Stimulated activated CD4-positive, alpha-beta T cell treated with anti-CD3 and anti-CD28 coated beads, Interleukin-2, amount 100 ng/mL, for 4 hours (primary cell): ENCODE data around the gene EFNA5.

ENCODE experiments used
- DNase-seq: peaks from one replicate; pipeline ENCODE4 v3.0.0-alpha.2; 2020; ENCODE audit warnings: low read depth

The EFNA5 gene

DNA sequence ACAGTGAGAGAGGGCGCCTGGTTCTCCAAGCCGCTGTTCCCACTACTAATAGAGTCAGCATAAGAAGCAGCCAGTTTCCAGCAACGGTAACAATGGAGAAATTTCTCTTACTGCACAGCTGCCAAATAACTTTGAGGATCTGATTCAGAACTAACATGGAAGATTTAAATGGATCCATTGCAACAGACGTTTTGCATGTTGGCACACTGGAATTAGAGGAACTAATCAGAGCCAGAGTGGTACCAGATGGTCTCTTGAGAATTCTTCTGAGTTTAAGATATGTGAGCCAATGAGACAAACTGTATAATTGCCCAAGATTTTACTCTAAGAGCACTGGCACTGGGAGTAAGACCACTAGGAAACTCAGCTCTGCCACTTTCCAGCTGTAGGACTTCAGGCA is 186.5 kb downstream of the EFNA5 start:
- no peak for DNase-seq

DNA sequence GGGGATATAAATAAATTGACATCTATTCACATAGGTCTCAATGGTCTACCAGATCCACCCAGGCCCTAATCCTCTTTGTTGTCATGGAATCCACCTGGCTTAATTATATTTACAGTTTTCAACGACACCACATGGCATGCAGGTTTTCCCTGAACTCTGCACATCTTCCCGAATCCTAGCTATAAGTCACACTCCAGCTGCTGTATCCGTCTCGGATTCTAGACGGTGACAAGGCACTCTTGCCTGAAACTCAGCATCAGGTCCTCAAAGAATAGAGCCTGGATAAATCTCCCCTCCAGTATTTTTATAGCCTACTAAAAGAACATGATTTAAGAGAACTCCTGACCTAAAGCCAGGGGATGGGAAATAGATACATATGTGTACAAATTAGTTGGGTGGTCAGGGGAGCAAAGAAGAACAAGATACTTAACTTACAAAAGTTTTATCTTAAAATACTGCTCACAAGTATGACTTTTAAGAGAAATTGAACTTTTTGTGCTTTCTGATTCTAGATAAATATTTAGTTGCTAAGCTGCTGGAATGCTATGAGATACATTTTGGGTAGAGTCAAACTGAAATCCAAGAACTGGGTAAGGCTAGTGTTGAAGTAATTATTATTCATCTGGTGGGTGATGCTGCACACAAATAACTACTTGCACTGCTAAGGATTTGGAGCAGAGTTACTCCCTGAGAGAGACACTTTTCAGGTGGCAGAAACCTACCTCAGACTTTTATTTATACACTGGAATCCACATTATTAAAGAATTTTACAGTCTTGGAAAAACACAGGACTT is 187.3 kb downstream of the EFNA5 start:
- no peak for DNase-seq

DNA sequence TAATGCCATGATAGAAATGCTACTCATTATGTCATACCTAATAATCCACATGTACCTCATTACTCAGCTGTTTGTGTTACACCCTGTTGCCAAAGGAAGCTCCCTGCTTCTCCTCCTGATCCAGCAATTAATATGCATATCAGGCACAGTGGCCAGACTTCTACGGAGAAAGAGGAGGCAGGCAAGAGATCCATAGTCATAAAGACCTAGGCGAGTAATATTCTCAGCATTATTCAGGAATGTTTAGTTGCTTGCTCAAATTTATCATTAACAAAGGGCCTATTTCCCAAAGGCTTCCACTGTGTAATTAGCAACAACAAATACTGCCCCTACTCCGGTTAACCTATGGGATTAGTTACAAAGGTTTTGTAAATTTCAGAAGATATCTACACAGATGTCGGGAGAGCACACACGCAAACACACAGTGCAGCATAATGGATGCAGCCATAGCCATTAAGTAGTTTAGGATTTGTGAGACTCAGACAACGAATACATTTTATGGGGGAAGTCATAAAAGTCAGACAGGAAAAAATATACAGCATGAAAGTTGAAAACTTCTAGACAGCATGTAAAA is 192.6 kb downstream of the EFNA5 start:
- no peak for DNase-seq

DNA sequence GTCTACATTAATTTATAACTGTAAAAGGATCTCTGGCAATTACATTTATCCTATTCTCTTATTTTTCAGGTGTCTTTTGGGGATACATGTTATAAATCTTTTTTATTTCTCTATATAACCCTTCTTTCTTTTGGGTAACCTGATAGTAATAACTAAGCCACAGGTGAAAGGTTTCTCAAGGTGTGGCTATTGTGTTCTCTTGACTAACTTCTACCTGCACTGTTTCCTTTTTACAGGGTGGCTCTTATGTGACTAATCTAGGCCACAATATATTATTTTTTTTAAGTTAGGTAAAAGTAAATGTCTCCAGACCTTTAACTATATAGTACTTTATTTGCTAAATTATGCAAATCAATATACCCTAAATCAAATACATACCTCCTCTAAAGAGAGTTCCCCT is 193.2 kb downstream of the EFNA5 start:
- no peak for DNase-seq

DNA sequence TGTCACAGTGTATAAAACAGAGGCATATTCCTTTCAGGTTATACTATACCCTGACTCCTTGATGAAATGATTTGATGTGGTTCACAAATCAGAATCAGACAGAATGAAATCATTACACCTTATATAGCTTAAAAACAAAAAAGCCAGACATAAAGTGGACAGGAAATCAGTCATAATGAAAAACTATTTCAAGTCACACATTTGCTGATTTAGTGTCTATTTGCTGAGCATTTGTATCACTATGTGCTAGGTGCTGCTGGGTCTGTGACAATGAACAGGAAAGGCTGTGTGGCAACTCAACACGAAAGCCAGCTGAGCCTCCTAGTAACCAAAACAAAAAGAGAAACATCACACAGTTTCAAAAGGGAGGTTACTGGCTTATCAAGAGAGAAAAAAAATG is 194.0 kb downstream of the EFNA5 start:
- DNase-seq: no peak

DNA sequence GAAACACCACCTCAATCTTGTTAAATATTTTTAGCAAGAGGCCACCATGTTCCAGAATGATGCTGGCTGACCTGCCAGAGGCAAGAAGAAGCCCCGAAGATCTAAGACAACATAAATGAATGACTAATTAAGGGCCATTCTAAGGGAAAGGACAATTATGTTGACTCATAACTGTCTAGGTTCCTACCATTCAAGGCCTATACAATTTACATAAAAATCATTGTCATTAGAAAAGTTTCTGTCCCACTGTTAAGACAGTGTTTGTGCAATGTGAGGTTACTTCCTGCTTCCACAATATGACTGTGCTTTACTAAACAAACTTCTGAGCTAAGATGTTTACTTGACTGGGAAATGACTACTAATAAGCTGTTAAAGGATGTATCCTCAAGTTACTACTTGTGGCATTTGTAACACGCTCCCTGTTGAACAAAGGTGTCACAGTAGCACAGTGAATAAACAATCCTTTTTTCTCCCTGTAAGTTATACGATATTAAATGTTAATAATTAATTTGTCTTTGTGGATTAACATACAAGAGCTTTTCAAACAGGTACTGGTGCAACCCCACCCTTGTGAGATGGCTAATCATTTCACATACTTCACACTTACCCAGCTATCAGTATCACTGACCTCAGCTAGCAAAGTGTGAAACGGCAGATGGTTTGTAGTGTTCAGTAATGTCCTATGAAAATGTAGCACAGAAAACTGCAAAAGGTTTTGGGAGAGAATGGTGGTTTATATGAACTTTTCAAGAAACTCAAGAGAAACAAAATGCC is 195.8 kb downstream of the EFNA5 start:
- DNase-seq: no peak

DNA sequence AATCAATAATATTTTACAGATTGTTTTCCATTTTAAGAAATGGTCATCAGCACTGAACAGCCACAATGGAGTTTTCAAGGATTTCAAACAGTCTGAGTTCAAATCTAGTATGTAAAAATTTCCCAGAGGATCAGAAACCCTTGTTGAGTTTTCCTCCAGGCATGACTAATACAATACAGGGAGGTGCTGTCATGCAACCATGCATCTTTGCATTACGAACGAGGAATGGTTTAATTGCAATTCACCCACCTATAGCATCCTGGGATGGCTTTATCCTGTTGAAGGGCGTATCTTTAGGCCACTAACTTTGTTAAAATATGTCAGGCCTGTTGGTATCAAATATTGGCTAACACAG is 196.4 kb downstream of the EFNA5 start:
- DNase-seq: no peak

DNA sequence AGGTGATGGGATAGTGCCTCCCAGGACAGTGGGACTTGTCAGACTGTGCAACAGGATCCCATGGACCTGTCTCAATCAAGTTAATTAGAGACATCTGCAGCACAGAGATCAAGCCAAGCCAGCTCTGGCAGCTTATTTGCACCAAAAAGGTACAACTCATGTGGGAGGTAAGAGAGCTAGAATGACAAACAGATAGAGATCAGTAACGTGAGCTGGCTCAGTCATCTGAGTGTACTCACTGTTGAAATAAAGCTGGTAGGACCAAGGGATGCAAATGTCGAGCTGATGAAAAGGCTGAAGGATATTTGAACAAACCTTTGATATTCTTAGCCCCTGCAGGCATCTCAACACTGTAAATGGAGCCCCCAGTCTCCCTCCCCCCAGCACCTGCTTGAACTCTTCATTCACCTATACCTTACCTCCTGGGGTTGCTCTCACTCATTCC is 198.1 kb downstream of the EFNA5 start:
- no peak for DNase-seq

DNA sequence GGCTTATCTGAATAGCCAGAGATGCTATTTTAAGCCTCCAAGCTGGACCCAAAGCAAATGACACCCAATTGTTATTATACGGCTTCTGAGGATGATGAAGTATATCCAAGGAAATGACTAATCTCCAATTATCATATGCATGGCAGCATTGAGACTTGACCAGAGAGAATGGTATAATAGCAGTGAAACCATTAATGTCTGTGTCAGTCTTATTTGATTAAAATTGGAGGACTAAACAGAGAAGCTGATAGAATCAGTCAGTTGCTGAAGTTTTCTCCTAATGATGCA is 200.5 kb downstream of the EFNA5 start:
- DNase-seq: no peak

DNA sequence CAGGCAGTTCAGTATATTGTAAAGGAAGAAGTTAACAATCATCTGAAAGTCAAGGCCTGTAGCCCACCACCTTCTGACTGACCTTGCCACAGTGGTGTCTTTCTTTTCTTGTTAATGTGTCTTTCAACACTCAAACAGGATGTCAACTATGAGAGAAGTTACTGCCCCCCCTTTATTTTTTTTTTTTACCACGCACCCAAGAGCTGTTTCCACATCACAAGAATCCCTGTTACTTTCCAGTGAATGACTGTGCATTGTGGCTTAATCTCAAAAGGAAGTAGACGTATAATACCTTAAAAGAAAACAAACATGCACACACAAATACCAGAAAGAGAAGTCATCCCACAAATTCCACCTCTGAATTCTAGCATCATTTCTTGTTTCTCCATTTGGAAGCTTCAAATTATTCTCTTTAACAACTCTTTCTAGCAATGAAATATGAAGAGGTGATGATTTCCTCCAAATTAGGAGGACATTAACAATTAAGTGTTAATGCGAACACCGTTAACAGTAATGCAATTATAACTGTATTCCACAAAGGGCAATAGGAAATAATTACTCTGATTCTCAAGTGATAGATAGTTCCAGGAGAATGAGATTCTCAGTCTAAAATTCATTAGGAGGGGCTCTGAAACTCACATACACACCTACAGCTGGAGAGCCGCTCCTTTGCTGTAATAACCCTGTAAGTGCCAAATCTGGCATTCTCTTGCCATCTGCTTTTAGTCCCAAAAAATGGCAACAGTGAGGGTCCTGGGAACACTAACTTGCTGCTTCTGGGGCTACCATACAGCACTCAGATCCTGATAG is 201.0 kb downstream of the EFNA5 start:
- DNase-seq: no peak

DNA sequence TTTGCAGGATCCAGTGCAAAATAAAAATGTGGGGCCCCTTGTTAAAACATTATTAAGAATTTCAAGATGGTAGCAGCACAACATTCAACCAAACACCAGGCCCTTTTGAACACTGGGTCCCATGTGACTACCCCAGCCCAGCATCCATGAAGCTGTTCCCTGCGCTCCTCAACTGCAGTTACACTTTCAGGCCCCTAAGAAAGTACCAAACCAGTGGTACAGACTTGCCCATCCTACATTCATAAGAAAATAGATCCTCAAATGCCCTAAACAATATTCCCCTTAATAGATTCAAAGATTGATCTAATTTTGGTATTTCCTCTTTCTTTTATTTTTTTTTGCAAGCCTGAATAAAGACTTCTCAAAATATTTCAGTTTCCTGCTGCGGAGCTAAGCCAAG is 201.7 kb downstream of the EFNA5 start:
- DNase-seq: no peak

DNA sequence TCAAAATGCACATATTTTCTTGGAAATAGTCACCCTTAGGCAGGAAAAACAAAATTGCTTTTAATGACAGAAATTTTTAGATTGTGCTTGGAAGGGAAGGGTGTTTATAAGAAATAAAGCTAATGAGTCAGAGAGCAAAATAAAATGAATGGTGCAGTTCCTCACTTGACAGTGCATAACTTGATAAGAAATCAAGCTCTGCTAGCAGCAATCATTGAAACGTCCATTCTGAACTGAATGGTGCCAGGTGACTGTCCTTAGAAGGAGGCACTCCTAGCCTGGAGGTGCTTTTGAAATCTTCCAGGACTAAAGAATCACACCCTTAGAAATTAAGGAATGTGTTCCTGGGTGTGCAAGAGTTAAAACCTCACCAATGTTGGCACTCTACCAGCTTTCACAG is 202.5 kb downstream of the EFNA5 start:
- no peak for DNase-seq

DNA sequence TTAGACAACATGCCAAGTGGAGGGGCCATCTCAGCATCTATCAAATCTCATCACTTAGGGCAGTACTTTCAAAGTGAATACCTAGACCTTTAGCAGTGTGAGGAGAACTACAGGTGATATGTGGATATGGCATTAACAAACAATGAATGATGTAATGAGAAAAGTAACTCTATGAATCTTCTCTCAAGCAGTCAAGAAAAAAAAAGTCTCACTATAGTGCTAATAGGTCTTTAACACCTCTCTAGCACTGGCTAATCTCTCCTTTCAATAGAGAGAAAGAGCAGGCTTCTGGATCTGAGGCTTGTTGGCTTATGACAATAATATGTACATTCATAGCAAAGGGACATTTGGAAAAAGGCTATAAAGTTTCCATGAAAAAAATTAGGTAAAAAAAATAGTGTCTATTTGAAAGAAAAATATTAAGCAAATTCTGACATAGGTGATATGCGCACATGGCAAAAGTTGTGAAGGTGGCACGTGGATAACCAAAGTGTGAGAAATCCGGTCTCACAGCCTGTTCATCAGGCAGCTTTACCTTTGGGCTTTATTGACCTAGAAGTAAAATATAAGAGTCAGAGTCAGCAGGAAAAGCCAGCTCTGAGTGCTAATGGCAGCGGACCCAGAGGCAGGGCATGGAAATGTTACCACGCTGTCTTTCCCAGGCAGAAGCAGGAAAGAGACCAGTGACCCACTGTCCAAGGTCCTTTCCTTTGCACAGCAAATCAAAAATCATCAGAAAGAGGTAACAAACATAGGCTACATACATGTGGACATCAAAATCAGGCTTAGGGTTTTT is 203.4 kb downstream of the EFNA5 start:
- no peak for DNase-seq

DNA sequence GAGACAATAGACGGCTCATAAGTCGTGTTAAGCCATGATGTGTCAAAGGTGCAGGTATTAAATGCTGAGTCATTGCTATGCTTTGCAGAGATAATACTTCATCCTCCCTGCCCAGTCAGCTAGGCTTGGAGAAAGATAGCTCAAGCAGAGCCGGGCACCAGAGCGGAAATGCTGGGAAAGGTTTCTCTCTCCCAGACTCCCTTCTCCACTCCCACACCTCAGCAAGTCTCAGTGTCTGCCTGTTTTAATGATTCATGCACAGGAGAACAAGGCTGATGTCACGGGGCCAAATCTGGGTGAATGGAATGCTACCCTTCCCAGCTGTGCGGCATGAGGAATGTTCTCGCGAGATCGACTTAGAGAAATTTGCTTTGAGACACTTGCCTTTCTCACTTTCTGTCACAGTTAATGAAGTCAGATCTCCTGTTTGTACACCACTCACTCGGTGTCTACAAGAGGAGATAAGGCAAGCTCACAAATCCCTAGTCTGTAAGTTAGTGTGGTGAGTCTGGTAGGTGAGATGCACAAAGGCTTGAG is 204.4 kb downstream of the EFNA5 start:
- no peak for DNase-seq

DNA sequence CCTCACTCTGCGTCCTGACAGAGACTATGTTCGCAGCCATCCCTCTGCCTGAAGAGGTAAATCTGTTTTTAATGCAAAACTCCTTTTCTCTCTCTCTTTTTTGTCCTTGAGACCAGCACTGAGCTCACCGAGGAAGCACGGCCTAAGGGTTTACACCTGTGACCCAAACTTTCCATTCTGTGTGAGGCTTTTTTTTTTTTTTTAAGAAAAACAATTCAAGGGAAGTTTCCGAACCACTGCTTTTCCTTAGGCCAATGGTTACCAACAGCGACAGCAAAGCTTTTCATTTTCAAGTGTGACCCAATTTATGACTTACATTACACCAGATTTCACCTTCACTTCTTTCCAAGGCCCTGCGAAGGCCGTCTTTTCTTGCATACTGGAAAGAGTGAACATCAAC is 205.9 kb downstream of the EFNA5 start:
- DNase-seq: no peak

DNA sequence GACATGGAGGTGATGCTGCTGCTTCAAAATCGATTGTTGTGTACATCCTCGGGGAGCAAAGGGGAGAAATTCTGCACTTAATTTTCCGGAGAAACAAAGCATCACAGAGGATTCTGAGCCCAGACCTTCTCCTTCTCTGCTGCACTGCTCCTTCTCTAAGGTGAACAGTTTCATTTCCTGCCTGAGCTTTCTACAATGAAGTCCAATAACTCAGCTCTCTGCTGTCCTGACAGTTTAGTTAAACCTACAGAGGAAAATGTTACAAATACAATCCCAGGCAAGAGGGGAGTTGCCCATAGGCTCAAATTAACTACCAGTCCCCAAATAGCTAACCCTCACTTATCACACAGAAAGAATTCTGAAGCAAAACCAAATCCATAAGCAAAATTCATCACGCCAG is 206.3 kb downstream of the EFNA5 start:
- DNase-seq: no peak

DNA sequence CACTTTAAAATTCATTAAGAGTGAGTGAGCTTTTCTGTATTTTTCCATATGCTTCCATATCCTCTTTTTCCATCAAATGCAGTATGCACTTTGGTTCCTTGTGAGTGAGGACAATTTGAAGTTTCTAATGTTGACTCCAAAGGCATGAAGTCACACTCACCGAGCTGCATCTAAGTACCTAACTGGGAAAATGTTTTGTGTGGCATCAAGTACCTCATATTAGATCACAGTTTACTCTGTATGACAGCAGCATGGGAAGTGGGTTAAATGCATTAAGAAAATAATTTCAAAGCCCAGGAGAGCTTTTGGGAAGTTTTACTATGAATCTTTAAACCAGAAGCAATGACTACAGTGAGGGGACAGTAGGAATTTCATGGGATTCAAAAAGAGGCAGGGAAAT is 207.0 kb downstream of the EFNA5 start:
- DNase-seq: no peak

DNA sequence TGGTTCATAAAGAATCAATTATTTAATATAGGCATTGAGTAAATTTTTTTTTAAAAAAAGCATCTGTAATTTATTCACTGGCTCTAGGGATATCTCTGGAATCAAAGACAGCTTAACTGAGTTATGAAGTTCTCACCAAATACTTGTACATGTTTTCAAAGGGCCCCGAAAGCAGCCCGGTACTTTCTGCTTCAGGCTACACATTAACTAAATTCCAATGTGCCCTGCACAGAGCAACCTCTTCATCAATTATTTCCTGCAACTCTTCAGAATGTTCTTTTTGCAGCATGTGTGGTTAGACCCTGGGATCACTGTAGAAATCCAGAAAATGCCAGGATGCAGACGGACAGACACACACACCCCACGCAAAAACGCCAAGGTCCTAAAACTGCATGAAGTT is 209.0 kb downstream of the EFNA5 start:
- no peak for DNase-seq

DNA sequence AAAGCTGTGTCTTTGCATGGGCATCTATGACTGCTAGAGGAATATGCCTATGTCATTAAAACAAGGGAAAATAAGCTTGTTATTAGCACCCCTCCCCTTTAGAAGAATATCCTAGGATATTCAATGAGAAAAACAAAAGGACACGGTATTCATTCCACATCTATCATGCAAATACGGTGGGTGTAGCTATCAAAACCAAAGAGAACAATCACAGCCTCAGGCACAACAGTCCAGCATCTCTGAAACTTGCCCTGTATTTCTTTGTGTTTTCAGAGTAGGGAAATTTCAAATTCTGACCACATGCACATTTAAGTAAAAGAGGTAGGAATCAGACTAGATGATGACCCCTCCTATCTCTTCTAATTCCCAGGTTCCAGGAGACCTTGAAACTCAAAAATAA is 209.9 kb downstream of the EFNA5 start:
- no peak for DNase-seq

DNA sequence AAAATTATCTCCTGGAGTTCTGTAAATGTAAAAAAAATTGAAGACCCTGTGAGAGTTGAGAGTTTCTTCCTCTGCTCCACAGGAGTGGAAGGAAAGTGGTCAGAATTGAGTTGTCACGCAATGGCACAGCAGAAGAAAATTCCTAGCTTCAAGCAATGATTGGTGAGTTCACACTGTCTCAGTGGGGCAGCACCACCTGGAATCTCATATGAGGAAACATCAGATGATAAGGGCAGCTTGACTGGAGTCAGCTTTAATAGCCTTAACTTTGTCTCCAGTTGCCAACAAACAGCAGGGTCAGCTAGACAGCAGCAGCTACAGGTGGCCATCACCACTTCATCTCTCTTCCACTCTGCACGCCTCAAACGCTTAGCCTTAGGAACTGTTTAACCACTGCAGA is 211.1 kb downstream of the EFNA5 start:
- no peak for DNase-seq

DNA sequence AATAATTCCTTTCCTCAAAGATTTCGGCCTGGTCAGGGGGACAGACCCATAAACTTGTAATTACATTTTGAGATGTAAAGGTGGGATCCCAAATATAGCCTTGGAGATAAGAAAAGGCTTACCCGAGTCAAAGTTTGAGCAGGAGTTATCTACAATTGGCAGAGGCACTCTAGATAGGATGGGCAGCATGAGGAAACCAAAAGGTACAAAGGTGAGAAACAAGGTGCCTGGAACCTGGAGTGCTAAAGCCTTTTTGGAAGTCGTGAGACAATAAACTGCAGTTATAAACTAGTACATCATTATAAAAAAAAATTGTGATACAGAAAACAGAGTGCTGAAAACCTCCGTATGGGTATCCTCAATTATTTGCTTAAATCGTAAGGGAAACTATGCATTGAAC is 212.4 kb downstream of the EFNA5 start:
- no peak for DNase-seq

DNA sequence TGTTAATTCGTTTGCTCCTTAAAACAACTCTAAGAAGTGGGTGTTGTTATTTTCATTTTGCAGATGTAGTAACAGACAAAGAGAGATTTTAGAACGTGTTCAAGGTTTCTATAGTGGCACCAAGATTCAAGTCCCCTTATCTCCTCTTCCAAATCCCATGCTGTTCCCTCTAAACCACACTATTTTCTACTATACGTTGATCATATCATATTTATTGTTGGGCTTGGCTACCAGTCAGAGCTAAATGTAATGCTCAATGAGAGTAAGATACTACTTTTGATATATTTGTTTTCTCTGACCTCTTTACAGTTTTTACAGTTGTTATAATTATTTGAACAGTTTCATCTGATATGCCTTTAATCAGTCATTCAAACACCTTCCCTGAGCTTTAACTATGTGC is 212.9 kb downstream of the EFNA5 start:
- no peak for DNase-seq
